ENCODE data around the gene ZMAT3. TPM values are rescaled to one million over a fixed set of nuclear protein-coding genes. Genes with fewer than 3 reads are reported as not detected.
"Not testable (repeated sequence)": the region's sequence is repeated elsewhere in the genome, so short reads cannot be mapped to it uniquely, and the experiment has no call there.

The ZMAT3 gene, protein sequence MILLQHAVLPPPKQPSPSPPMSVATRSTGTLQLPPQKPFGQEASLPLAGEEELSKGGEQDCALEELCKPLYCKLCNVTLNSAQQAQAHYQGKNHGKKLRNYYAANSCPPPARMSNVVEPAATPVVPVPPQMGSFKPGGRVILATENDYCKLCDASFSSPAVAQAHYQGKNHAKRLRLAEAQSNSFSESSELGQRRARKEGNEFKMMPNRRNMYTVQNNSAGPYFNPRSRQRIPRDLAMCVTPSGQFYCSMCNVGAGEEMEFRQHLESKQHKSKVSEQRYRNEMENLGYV
- 10 to 100 TPM; 14.1 to 15.1 TPM for total RNA-seq

DNA sequence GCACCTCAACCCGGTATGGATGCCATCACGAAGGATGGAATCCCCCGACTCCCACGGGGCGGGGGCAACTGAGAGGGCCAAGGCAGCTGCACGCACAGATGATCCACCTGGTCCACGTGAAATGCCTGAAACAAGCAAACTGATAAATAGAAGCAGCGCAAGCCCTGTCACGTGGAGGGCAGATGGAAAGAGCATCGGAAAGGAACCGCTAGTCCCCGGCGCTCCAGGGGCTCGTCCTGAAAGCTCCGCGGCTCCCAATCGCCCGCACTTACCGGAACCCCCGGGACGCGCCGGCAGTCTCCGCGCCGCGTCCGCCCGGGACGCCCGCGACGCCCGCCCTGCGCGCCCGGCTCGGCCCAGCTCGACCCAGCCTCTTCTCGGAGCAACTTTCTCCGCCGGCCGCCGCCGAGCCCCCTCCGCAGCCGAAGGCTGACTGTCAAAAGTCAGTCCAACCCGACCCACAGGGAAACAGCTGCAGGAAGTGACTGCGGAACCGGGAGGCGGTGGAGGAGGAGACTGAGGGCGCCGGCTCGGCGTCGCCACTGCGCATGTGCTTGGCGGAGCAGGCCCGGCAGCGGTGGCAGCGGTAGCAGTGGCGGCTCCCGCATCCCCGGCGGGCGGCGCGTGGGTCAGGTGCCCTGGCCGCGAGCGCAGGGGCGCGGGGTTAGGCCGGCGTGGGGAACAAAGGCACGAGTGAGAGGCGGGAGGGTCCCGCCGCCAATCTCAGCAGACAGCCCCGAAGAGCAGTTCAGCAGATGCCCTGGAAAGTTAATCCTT lies at the start of gene ZMAT3:
ZMAT3 (minus strand) TSS at position 487 of the 777 bp plus-strand sequence. CDS start 4,057 bp downstream, outside the sequence.
- CTCF ChIA-PET: interaction anchor here (0.6 to 4.8 kb wide), 7 partner anchors 11 to 546 kb away, joined by 3 to 30 read pairs (median 6); partner anchors contain the start of gene PIK3CA
- Mint-ChIP-seq H3K4me3 (peak within 1 kb of the TSS; percentile 98), H3K4me1 (peaks cover 36% of the 10 kb centered on the region), H3K27ac (peak within 1 kb of the TSS; percentile 91), H3K9me3 (ENCODE audit: low read depth) (no peaks in the 10 kb centered on the region), H3K27me3 (no peaks in the 10 kb centered on the region), H3K36me3 (peaks cover 18% of the 10 kb centered on the region)
- peak; percentile 88 for DNase-seq
- ATAC-seq: peak; percentile 90

DNA sequence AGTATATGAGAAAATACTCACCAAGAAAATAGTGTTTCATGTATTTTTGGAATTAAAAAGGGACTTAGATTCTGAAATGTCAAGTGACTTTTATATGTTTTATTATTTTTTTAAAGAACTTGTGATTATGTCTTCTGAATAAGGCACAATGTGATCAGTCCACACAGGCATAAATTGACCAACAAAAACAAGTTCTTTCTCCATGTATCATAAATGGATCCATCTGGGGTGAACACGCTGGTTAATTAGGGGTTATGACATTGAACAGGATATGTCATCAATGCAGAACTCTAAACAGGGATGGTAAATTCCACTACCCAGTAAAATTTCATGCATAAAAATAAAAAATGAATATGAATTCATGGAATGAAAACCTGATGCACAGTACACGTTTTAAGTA lies 45.2 kb upstream of the ZMAT3 start:
- Mint-ChIP-seq H3K4me3 (no peak overlapping the region), H3K4me1 (no peaks in the 10 kb centered on the region)
- CTCF ChIA-PET: no interaction called here

DNA sequence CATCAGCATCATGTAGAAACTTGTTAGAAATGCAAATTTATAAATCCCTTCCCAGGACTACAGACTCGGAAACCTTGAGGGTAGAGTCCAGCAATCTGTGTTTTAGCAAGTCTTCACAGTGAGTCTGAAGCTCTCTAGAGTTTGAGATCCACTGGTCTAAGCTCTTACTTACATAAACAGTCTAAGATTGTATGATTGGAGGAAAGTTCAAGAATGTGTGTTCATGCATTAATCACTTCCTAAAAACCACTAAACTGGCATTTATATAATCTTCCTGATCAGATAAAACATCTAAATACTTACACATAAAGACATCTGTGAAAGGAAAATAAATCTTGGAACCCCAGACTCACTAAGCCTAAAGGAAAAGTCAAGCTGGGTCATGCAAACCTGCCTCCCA lies 43.8 kb upstream of the ZMAT3 start:
- H3K4me1 Mint-ChIP-seq; ATAC-seq; H3K4me3 Mint-ChIP-seq; H3K36me3 Mint-ChIP-seq; CTCF ChIA-PET; H3K9me3 Mint-ChIP-seq (ENCODE audit: low read depth); H3K27ac Mint-ChIP-seq; DNase-seq: not testable (repeated sequence)
- peaks cover 50% of the 10 kb centered on the region for H3K27me3 Mint-ChIP-seq

More for the DNA sequence above, 45.2 kb upstream of the ZMAT3 start:
- DNase-seq (no peak), ATAC-seq (no peak)
- H3K36me3 Mint-ChIP-seq: peaks cover 4% of the 10 kb centered on the region
- H3K27ac Mint-ChIP-seq: no peak overlapping the region
- peaks cover 42% of the 10 kb centered on the region for H3K27me3 Mint-ChIP-seq
- peaks cover 3% of the 10 kb centered on the region for H3K9me3 Mint-ChIP-seq (ENCODE audit: low read depth)

DNA sequence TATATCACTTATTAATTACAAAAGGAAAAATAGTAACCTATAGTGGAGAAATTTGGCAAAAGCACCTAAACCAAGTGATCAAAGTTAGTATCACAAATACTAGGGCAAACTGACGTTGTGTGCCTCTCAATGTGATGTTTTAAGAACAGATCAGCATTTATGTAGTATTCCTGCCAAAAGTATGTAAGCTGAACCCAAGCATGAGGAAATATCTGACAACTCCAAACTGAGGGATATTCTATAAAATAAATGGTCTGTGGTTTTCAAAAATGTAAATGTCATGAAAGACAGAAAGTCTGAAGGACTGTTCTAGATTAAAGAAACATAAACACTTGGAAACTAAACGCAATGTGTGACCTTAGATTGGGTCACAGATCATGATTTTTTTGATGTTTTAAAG lies 42.3 kb upstream of the ZMAT3 start:
- H3K4me1 Mint-ChIP-seq: no peaks in the 10 kb centered on the region
- DNase-seq (no peak), ATAC-seq (no peak)
- H3K27me3 Mint-ChIP-seq: peaks cover 50% of the 10 kb centered on the region
- CTCF ChIA-PET: no interaction called here
- peaks cover 3% of the 10 kb centered on the region for H3K9me3 Mint-ChIP-seq (ENCODE audit: low read depth)
- H3K27ac Mint-ChIP-seq: no peak overlapping the region
- H3K4me3 Mint-ChIP-seq: no peak overlapping the region
- no peaks in the 10 kb centered on the region for H3K36me3 Mint-ChIP-seq

DNA sequence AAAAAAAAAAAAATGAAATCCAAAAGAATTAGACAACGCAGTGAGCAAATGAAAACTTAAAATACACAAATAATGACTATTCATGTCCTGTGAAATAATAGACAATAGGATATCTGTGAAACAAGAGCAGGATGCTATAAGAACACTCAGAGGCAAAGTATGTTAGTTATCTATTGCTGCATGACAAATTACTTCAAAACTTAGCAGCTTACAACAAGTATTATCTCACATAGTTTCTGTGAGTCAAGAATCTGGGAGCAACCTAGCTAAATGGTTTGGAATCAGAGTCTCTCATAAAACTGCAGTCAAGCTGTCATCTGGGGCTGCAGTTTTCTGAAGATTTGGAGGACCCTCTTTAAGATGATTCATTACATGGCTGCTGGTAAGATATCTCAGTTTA lies 36.5 kb upstream of the ZMAT3 start:
- no peak overlapping the region for H3K27ac Mint-ChIP-seq
- CTCF ChIA-PET: interaction anchor here (0.7 to 1.2 kb wide), 3 partner anchors 101 to 207 kb away, joined by 3 to 5 read pairs (median 3); no protein-coding TSS in a partner anchor
- DNase-seq (no peak), ATAC-seq (no peak)
- peaks cover 30% of the 10 kb centered on the region for H3K27me3 Mint-ChIP-seq
- peaks cover 7% of the 10 kb centered on the region for H3K4me1 Mint-ChIP-seq
- H3K4me3 Mint-ChIP-seq: no peak overlapping the region
- H3K9me3 Mint-ChIP-seq (ENCODE audit: low read depth): peaks cover 4% of the 10 kb centered on the region
- H3K36me3 Mint-ChIP-seq: no peaks in the 10 kb centered on the region

DNA sequence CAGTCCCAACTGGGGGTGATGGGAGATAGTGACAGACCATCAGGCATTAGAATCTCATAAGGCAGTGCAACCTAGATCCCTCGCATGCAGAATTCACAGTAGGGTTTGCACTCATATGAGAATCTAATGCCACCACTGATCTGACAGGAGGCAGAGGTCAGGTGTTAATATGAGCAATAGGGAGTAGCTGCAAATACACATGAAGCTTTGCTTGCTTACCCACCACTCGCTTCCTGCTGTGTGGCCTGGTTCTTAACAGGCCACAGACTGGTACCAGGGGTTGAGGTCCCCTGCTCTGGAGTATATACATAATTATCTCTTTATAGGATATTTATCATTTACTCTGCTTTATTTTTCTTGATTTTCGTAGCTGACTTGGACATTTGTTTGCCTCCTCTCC lies 36.0 kb upstream of the ZMAT3 start:
- Mint-ChIP-seq H3K4me1 (peaks cover 7% of the 10 kb centered on the region), H3K27me3 (peaks cover 26% of the 10 kb centered on the region), H3K36me3 (no peaks in the 10 kb centered on the region), H3K9me3 (ENCODE audit: low read depth) (peaks cover 4% of the 10 kb centered on the region), H3K27ac (no peak overlapping the region), H3K4me3 (no peak overlapping the region)
- DNase-seq: no peak
- CTCF ChIA-PET: interaction anchor here (0.6 to 1.2 kb wide), 4 partner anchors 102 to 231 kb away, joined by 3 to 5 read pairs (median 3); no protein-coding TSS in a partner anchor
- ATAC-seq: no peak

DNA sequence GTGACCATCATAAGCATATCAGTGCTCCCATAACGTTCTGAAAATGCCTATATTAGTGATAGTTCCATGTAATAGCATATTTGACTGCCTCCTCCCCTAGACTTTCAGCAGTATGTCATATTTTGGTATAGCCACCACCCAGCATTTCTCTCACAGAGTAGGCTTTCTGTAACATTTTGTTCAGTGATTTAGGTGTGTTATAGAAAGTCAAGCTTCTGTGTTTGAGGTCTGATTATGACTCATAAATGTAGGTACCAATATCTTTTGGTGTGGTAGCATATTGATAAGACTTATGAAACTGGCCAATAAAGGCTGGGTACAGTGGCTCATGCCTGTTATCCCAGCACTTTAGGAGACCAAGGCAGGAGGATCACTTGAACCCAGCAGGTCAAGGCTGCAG lies 34.3 kb upstream of the ZMAT3 start:
- H3K36me3 Mint-ChIP-seq: no peaks in the 10 kb centered on the region
- ATAC-seq: peak; percentile 33

DNA sequence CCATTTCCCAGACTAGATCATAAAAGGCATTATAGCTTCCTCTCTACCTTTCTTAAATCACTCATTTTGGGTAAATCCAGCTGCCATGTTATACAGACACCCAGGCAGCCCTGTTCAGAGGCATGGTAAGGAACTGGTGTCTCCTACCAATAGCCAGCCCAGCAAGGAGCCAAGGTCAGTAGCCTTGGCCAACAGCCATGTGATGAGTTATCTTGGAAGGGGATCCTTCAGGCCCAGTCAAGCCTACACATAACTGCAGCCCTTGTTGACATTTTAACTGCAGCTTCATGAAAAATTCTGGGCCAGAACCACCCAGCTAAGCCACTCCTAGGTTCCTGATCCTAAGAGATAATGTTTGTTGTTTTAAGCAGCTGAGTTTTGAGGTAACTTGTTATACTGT lies 29.0 kb upstream of the ZMAT3 start:
- Mint-ChIP-seq H3K36me3 (no peaks in the 10 kb centered on the region), H3K27ac (no peak overlapping the region), H3K9me3 (ENCODE audit: low read depth) (no peaks in the 10 kb centered on the region), H3K27me3 (peaks cover 14% of the 10 kb centered on the region), H3K4me3 (no peak overlapping the region), H3K4me1 (peaks cover 4% of the 10 kb centered on the region)
- CTCF ChIA-PET: interaction anchor here (0.5 to 0.8 kb wide), 2 partner anchors 216 to 405 kb away, joined by 3 to 4 read pairs; no protein-coding TSS in a partner anchor
- ATAC-seq: no peak
- DNase-seq: no peak

More for the DNA sequence above, 34.3 kb upstream of the ZMAT3 start:
- Mint-ChIP-seq H3K9me3 (ENCODE audit: low read depth) (peaks cover 4% of the 10 kb centered on the region), H3K27me3 (peaks cover 16% of the 10 kb centered on the region), H3K4me3 (no peak overlapping the region), H3K4me1 (peaks cover 7% of the 10 kb centered on the region), H3K27ac (no peak overlapping the region)
- DNase-seq: no peak
- CTCF ChIA-PET: interaction anchor here (0.8 to 1.0 kb wide), 2 partner anchors 201 to 215 kb away, joined by 3 to 5 read pairs; no protein-coding TSS in a partner anchor

DNA sequence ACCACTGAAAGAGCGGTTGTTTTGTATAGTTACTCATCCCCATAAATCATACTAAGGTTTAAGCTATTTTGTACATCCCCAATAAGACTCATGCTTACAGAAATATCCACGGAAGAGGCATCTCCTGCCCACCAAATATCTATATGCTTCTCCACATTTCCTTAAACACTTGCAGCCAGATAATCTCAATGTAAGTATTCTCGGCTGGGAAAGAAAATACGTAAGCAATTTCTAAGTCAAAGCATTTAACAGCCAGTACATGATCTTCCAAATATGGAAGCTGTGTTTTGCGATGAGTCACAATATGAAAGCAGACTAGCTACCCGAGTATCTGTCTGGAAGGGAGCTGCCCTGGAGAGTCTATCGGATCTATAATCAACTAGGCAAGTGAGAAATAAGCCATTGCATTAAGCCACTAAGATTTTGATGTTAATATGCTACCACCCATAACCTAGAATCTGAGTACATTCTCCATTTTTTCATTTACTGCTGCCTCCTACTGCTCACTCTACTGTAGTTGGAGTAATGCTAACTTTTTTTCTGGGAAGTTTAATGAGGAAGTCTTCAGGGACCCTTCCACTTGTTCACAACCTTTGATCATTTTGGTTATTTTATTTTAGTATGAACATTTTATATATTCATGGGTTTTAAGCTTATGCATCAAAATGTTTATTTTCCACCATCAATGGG lies 26.9 kb upstream of the ZMAT3 start:
- Mint-ChIP-seq H3K4me3 (no peak overlapping the region), H3K4me1 (no peaks in the 10 kb centered on the region), H3K9me3 (ENCODE audit: low read depth) (no peaks in the 10 kb centered on the region), H3K27me3 (peaks cover 16% of the 10 kb centered on the region), H3K27ac (no peak overlapping the region), H3K36me3 (no peaks in the 10 kb centered on the region)
- DNase-seq: no peak
- CTCF ChIA-PET: interaction anchor here (1.2 to 1.3 kb wide), 2 partner anchors 29 to 48 kb away, joined by 3 to 4 read pairs; no protein-coding TSS in a partner anchor
- no peak for ATAC-seq

DNA sequence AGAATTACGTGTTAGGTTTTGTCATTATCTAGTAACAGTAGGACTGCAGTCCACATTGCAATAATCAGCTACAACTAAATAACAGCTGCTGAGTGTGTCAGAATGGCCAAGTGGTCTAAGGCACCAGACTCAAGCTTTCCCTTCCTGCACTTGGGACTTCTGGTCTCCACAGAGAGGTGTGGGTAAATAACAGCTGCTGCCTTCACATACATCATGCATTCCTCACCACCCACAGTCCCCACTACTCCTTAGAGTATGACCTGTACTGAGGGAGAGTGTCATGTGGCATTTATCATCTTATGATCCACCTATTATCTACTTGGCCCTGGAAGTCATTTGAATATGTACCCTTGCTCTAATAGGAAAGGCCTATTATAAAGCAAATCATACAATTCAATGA lies 22.2 kb upstream of the ZMAT3 start:
- Mint-ChIP-seq H3K27me3 (peaks cover 12% of the 10 kb centered on the region), H3K27ac (no peak overlapping the region), H3K36me3 (no peaks in the 10 kb centered on the region), H3K4me3 (no peak overlapping the region), H3K9me3 (ENCODE audit: low read depth) (no peaks in the 10 kb centered on the region), H3K4me1 (peaks cover 11% of the 10 kb centered on the region)
- ATAC-seq (no peak), DNase-seq (no peak)
- CTCF ChIA-PET: interaction anchor here (1.0 to 1.3 kb wide), 2 partner anchors 11 to 78 kb away, joined by 3 to 5 read pairs; no protein-coding TSS in a partner anchor

DNA sequence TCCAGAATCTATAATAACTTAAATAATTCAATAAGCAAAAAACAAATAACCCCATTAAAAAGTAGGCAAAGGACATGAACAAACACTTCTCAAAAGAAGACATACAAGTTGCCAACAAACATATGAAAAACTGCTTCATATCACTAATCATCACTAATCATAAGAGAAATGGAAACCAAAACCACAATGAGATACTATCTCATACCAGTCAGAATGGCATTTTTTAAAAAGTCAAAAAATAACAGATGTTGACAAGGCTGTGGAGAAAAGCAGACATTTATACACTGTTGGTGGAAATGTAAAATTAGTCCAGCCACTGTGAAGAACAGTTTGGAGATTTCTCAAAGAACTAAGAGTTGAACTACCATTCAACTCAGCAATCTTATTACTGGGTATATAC lies 19.5 kb upstream of the ZMAT3 start:
- Mint-ChIP-seq H3K27me3 (peaks cover 3% of the 10 kb centered on the region), H3K27ac (no peak overlapping the region), H3K9me3 (ENCODE audit: low read depth) (peaks cover 2% of the 10 kb centered on the region), H3K4me3 (no peak overlapping the region), H3K36me3 (no peaks in the 10 kb centered on the region), H3K4me1 (peaks cover 13% of the 10 kb centered on the region)
- CTCF ChIA-PET: no interaction called here
- ATAC-seq: peak; percentile 36
- DNase-seq: no peak

DNA sequence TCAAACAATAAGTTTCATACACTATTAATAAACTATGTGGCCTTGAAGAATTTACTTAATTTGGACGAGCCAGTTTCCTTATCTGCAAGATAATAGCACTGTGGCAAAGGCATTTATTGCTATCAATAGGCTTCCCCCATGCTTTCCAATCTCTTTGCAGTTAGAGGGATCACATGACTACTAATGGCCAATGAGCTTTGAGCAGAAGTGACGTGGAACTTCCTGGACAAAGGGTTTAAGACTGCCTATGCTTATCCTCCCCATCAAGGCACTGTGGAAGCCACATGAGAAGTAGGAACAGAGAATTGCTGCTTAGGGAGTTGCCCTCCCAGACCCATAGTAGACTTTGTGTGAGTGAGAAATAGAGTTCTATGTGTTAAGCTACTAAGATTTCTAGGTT lies 16.7 kb upstream of the ZMAT3 start:
- CTCF ChIA-PET: no interaction called here
- peaks cover 2% of the 10 kb centered on the region for H3K9me3 Mint-ChIP-seq (ENCODE audit: low read depth)
- H3K27ac Mint-ChIP-seq: no peak overlapping the region
- ATAC-seq (no peak), DNase-seq (no peak)
- peaks cover 20% of the 10 kb centered on the region for H3K4me1 Mint-ChIP-seq
- H3K36me3 Mint-ChIP-seq: no peaks in the 10 kb centered on the region
- H3K27me3 Mint-ChIP-seq: no peaks in the 10 kb centered on the region
- no peak overlapping the region for H3K4me3 Mint-ChIP-seq

DNA sequence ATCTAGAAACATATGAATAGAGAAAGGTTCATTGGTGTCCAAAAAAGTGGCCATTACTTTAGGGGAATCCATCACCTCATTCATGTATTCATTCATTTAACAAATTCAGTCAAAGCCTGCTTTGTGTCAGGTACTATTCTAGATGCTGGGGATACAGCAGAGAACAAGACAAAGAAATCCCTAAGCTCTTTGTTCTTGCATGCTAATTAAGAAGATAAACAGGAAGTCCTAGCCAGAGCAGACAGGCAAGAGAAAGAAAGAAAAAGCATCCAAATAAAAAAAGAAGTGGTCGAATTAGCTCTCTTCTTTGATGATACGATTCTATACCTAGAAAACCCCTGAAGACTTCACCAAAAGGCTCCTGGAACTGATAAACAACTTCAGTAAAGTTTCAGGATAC lies 12.4 kb upstream of the ZMAT3 start:
- ATAC-seq (no peak), DNase-seq (no peak)
- H3K27me3 Mint-ChIP-seq: peaks cover 7% of the 10 kb centered on the region
- peaks cover 2% of the 10 kb centered on the region for H3K9me3 Mint-ChIP-seq (ENCODE audit: low read depth)
- peak overlapping the region; percentile 19 for H3K27ac Mint-ChIP-seq
- H3K4me1 Mint-ChIP-seq: peaks cover 17% of the 10 kb centered on the region
- H3K4me3 Mint-ChIP-seq: peak overlapping the region; percentile 11
- H3K36me3 Mint-ChIP-seq: no peaks in the 10 kb centered on the region
- CTCF ChIA-PET: interaction anchor here (1.6 to 2.5 kb wide), 4 partner anchors 10 to 64 kb away, joined by 3 to 11 read pairs (median 5); partner anchors contain the start of genes PIK3CA and ZMAT3
